MG63 (cell line): ENCODE measurements around the gene MTMR8. TPM values are rescaled to one million over a fixed set of nuclear protein-coding genes. Genes with fewer than 3 reads are reported as not detected.
A peak's percentile ranks its signal among the peaks of the same experiment; 100 is the strongest.
"Not testable (repeated sequence)": the region's sequence is repeated elsewhere in the genome, so short reads cannot be mapped to it uniquely, and the experiment has no call there.

ENCODE experiments used
- DNase-seq: peaks from one replicate; pipeline ENCODE4 v3.0.0-alpha.2; 2020
- H3K27me3 ChIP-seq: fragments of 250-450 bp; sonication (Bioruptor Pico); 2 replicates; pipeline ENCODE4 v1.5.1; 2020; ENCODE audit warnings: mild to moderate bottlenecking, moderate library complexity
- H3K36me3 ChIP-seq: fragments of 250-450 bp; sonication (Bioruptor Pico); 2 replicates; pipeline ENCODE4 v1.5.1; 2020; ENCODE audit warnings: mild to moderate bottlenecking, moderate library complexity
- H3K4me3 ChIP-seq: fragments of 250-450 bp; sonication (Bioruptor Pico); 2 replicates; pipeline ENCODE4 v1.5.1; 2020; ENCODE audit warnings: mild to moderate bottlenecking, moderate library complexity
- H3K9me3 ChIP-seq: fragments of 250-450 bp; sonication (Bioruptor Pico); 2 replicates; pipeline ENCODE4 v1.5.1; 2020; ENCODE audit warnings: mild to moderate bottlenecking, moderate library complexity
- total RNA-seq: library from RNA; depleted of rRNA; stranded (reverse); fragments of >200 nt; shearing (Covaris generic); gene quantifications from 2 replicates; pipeline ENCODE4 v1.2.3, GENCODE V29; 2014; ENCODE audit warnings: low replicate concordance; rRNA removed

The MTMR8 gene
- total RNA-seq = not detected in 2 replicates

GRCh38 chrX:64394874-64395567 lies at the start of gene MTMR8:
TSS of gene MTMR8 (minus strand) at chrX:64395452. CDS start at chrX:64395363, 89 bp downstream.
- no peaks in the 10 kb centered on the region for H3K9me3 ChIP-seq
- no peaks in the 10 kb centered on the region for H3K27me3 ChIP-seq
- H3K4me3 ChIP-seq = no peak within 1 kb of the TSS
- H3K36me3 ChIP-seq = no peaks in the 10 kb centered on the region
- DNase-seq = peak; percentile 15

GRCh38 chrX:64439551-64439950 lies 44.3 kb upstream of the MTMR8 start:
- no peaks in the 10 kb centered on the region for H3K36me3 ChIP-seq

DNA sequence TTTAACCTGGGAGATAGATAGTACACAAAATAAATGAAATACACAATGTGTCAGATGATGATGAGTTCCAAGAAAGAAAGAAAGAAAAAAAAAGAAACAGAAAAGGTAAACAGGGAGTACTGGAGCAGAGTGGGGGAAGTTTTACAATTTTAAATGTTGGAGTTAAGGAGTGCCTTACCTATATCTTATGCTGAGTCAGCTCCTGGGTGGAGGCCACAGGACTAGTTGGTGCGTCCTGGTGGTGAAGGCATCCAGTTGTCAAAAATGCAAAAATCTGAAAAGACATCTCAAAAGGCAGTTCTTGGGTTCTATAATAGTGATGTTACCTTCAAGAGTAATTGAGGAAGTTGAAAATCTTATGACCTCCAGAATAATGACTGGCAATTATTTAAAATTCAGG lies 42.4 kb upstream of the MTMR8 start:
- H3K36me3 ChIP-seq = no peaks in the 10 kb centered on the region
- no peaks in the 10 kb centered on the region for H3K9me3 ChIP-seq
- H3K4me3 ChIP-seq = no peak overlapping the region
- DNase-seq = no peak
- H3K27me3 ChIP-seq = no peaks in the 10 kb centered on the region

More at GRCh38 chrX:64439551-64439950, 44.3 kb upstream of the MTMR8 start:
- no peak overlapping the region for H3K4me3 ChIP-seq
- no peaks in the 10 kb centered on the region for H3K27me3 ChIP-seq
- no peak for DNase-seq
- no peaks in the 10 kb centered on the region for H3K9me3 ChIP-seq

GRCh38 chrX:64437218-64437617 lies 42.0 kb upstream of the MTMR8 start:
- no peaks in the 10 kb centered on the region for H3K9me3 ChIP-seq
- no peaks in the 10 kb centered on the region for H3K27me3 ChIP-seq
- no peak overlapping the region for H3K4me3 ChIP-seq
- H3K36me3 ChIP-seq = no peaks in the 10 kb centered on the region
- no peak for DNase-seq

DNA sequence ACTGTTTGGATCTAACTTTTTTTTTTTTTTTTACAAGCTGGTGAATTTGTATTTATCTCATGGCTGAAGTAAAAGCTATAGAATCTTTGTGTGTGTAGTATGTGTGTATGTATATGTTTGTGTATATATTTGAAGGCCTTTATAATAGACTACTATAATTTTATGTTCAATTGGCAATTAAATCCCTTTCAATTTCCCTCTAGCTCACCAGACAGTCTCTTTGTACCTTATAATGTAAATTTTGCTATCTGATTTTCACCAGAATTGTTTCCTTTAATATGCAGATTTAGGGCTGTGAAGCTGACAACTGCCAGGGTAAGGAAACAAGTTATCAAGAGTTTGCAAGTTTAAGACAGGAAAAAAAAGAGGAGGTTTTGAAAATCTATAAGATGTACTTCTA lies 33.1 kb upstream of the MTMR8 start:
- Histone ChIP-seq H3K27me3 (no peaks in the 10 kb centered on the region), H3K9me3 (no peaks in the 10 kb centered on the region), H3K4me3 (no peak overlapping the region), H3K36me3 (no peaks in the 10 kb centered on the region)
- no peak for DNase-seq

DNA sequence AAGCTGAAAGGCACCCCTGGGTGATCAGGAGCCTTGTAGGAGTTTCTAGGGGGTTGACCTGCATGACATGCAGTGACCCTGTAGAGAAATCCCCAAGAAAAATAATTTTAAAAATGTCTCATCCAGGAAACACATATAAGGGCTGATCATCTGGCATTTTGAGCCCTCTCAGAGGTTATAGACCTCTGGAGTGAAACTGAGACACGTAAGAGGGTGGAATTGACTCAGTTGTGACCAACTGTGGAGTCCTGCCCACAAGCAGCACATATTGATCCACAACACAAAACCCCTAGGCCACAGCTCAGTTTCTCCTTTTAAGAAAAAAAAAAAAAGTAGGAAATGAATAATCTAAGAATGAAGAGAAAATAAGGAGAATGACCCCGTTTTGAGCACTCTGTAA lies 32.5 kb upstream of the MTMR8 start:
- Histone ChIP-seq H3K9me3 (no peaks in the 10 kb centered on the region), H3K36me3 (no peaks in the 10 kb centered on the region), H3K4me3 (no peak overlapping the region), H3K27me3 (no peaks in the 10 kb centered on the region)
- no peak for DNase-seq

DNA sequence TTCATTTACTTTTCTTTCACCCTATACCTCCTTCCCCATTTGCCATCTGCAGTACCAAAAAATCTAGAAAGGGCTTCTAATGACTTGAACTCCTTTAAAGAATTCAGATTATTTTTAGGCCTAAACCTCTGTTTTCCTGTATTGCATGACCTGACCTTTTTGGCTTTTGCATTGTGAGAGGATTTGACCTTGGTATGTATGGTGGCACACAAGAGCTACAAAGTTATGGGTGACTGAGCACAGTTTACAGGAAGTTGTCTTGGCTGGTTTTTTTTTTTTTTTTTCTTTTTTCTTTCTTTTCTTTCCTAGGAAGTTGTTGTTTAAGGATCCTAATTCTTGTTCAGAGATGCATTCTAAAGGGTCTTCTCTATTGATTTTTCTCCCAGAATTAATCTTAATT lies 32.0 kb upstream of the MTMR8 start:
- H3K27me3 ChIP-seq = no peaks in the 10 kb centered on the region
- no peaks in the 10 kb centered on the region for H3K9me3 ChIP-seq
- no peak overlapping the region for H3K4me3 ChIP-seq
- no peaks in the 10 kb centered on the region for H3K36me3 ChIP-seq
- DNase-seq = no peak

- not testable (repeated sequence) for H3K27me3 ChIP-seq, DNase-seq, H3K36me3 ChIP-seq, H3K9me3 ChIP-seq, H3K4me3 ChIP-seq
Observed at GRCh38 chrX:64409730-64410129, 14.5 kb upstream of the MTMR8 start.

DNA sequence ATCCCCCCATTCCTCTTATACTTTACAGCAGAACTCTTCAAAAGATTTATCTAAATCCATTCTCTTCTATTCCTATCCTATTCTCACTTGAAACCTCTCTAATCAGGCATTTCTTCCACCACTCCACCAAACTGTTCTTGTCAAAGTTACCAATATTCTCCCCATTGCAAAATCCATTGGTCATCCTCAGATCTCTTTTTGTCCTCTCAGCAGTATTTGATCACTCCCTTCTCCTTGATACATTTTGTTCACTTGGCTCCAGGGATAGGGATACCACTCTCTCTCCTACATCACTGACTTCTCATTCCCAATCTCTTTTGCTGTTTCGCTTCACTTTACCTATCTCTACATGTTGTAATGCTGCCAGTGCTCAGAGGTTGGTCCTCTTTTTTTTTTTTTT lies 2.8 kb upstream of the MTMR8 start:
- Histone ChIP-seq H3K4me3 (no peak overlapping the region), H3K36me3 (no peaks in the 10 kb centered on the region), H3K9me3 (no peaks in the 10 kb centered on the region), H3K27me3 (no peaks in the 10 kb centered on the region)
- no peak for DNase-seq

DNA sequence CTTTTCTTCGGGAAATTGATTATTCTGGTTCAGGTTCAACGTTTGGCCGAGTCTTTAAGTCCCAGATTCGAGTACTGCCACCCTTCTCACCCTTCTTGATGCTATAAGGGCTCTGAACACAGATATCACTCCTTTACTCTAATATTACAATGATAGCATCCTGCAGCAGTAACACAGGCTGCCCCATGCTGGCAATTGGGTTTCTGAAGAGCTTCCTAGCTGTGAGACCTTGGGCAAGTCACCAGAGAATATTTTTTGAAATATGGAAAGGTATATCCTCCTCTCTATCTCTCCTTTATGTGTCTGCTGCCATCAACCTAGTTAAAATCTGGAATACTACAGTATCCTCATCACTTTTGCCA lies 297 bp upstream of the MTMR8 start:
- Histone ChIP-seq H3K36me3 (no peaks in the 10 kb centered on the region), H3K27me3 (no peaks in the 10 kb centered on the region), H3K9me3 (no peaks in the 10 kb centered on the region), H3K4me3 (no peak overlapping the region)
- DNase-seq = no peak

DNA sequence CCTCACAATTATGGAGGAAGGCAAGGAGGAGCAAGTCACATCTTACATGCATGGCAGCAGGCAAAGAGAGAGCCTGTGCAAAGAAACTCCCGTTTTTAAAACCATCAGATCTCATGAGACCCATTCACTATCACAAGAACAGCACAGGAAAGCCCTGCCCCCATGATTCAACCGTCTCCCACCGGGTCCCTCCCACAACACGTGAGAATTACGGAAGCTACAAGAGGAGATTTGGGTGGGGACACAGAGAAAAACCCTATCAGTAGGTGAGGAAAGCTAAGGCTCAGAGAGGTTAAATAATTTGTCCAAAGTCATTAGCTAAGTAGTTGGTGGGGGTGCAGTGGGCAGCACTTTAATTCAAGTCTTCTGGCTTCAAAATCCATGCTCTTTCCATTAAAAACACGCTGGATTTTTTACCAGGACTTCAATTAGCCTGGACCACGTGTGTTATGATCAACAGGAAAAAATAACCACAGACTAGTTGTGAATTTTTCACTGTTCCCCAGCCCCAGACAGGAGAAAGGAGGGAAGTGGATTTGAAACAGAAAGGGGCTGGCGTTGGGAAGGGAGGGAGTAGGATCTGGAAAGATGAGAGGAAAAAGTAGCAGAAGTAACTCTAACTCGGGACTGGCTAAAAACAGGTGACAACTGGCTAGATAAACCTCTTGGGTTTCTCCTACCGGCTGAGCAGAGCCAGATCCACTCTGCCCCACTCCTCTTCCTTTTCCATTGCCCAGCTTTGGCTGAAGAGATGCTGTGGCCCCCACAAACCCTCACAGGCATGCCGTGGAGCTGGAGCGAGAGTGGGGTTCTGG lies 986 bp downstream of the MTMR8 start:
- no peak overlapping the region for H3K4me3 ChIP-seq

GRCh38 chrX:64389489-64389888 lies 5.8 kb downstream of the MTMR8 start:
- no peaks in the 10 kb centered on the region for H3K27me3 ChIP-seq
- no peaks in the 10 kb centered on the region for H3K9me3 ChIP-seq
- no peak overlapping the region for H3K4me3 ChIP-seq
- DNase-seq = no peak
- H3K36me3 ChIP-seq = no peaks in the 10 kb centered on the region

More for the DNA sequence above, 986 bp downstream of the MTMR8 start:
- DNase-seq = no peak
- H3K27me3 ChIP-seq = no peaks in the 10 kb centered on the region
- H3K36me3 ChIP-seq = no peaks in the 10 kb centered on the region
- H3K9me3 ChIP-seq = no peaks in the 10 kb centered on the region

GRCh38 chrX:64380789-64381188 lies 14.5 kb downstream of the MTMR8 start:
- not testable (repeated sequence) for H3K27me3 ChIP-seq, H3K4me3 ChIP-seq, H3K36me3 ChIP-seq, DNase-seq, H3K9me3 ChIP-seq

DNA sequence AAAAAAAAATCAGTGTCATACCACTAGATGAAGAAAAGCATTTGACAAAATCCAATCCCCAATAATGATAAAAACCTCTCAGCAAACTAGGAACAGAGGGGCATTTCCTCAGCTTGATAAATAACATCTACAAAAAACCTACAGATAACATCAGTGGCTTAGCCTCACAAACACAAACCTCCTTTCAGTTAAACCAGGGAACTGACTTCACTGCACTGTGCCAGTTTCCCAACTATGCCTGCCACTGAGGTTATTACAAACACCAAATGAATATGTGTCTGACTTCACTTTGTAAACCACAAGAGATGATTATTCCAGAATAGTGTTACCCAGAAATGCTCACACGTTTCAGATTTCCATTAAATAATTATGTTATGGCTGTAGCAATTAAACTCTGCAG lies 15.3 kb downstream of the MTMR8 start:
- no peak for DNase-seq
- Histone ChIP-seq H3K27me3 (no peaks in the 10 kb centered on the region), H3K9me3 (no peaks in the 10 kb centered on the region), H3K4me3 (no peak overlapping the region), H3K36me3 (no peaks in the 10 kb centered on the region)

DNA sequence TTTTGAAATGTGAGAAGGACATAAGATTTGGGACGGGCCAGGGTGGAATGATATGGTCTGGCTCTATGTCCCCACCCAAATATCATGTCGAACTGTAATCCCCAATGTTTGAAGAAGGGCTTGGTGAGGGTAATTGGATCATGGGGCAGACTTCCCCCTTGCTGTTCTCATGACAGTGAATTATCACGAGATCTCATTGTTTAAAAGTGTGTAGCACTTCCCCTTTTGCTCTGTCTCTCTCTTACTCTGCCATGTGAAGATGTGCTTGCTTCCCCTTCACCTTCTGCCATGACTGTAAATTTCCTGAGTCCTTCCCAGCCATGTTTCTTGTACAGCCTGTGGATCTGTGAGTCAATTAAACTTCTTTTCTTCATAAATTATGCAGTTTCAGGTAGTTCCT lies 17.5 kb downstream of the MTMR8 start:
- no peaks in the 10 kb centered on the region for H3K27me3 ChIP-seq
- H3K4me3 ChIP-seq = no peak overlapping the region
- no peak for DNase-seq
- H3K9me3 ChIP-seq = no peaks in the 10 kb centered on the region
- no peaks in the 10 kb centered on the region for H3K36me3 ChIP-seq

DNA sequence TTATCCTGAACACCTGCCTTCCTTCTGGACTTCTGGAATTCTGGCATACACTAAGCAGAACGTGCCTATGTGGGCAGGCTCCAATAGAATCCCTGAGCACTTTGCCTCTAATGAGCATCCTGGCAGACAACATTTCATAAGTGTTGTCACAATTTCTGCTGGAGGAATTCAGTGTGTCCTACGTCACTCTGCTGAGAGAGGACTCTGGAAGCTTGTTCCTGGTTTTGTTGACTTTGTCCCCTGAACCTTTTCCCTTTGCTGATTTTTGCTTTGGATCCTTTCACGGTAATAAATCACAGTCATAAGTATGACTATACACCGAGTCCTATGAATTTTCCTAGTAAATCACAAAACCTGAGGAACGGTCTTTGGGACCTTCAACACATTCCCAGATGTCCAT lies 43.2 kb downstream of the MTMR8 start:
- Histone ChIP-seq H3K9me3 (no peaks in the 10 kb centered on the region), H3K36me3 (no peaks in the 10 kb centered on the region), H3K4me3 (no peak overlapping the region), H3K27me3 (no peaks in the 10 kb centered on the region)
- no peak for DNase-seq

DNA sequence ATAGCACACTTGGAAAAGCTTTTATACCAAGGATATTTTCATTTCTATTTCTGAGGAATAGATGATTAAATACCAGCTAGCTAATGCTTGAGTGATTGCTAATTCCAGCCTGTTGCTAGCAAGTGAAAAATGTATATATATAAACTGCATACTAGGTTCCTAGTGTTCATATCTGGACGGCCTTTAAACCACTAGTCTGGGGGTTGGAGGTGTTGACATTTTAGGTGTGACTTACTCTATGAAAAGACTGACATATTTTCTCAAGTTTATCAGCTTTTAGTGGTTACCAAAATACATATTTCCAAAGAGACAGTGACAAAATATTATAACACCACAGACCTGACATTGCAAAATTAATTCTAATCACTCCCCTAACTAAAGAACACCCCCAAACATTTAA lies 44.7 kb downstream of the MTMR8 start:
- Histone ChIP-seq H3K4me3 (no peak overlapping the region), H3K27me3 (no peaks in the 10 kb centered on the region), H3K9me3 (no peaks in the 10 kb centered on the region), H3K36me3 (no peaks in the 10 kb centered on the region)
- DNase-seq = no peak

- H3K27me3 ChIP-seq = no peaks in the 10 kb centered on the region
- no peak for DNase-seq
- H3K4me3 ChIP-seq = no peak overlapping the region
- H3K36me3 ChIP-seq = no peaks in the 10 kb centered on the region
- no peaks in the 10 kb centered on the region for H3K9me3 ChIP-seq
Observed at GRCh38 chrX:64350047-64350446, 45.2 kb downstream of the MTMR8 start.
